Measurements from ENCODE around the gene HSD17B13. TPM values are rescaled to one million over a fixed set of nuclear protein-coding genes. Genes with fewer than 3 reads are reported as not detected.
"Not testable (repeated sequence)": the region's sequence is repeated elsewhere in the genome, so short reads cannot be mapped to it uniquely, and the experiment has no call there.

The HSD17B13 gene
- total RNA-seq, 1 donor from 2014 or later = 0.31 TPM

DNA sequence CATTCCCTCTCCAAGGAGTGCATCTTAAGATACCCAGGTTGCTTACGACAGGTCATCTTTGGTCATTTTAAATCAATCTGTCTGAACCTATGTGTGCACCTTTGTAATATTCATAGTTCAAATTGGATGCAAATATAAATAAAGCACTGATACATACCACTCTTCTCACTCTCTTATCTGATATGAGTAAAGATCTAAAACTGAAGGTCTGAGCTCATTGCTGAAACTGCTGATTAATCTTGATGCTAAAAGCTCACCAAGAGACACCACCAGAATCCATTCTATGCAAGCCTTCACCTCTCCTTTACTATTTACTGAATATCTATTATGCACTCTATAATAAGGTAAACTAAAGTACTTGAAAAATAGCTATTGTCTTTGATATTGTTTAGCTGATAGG lies 16.6 kb downstream of the HSD17B13 start:
- no peaks in the 10 kb centered on the region for H3K9me3 Mint-ChIP-seq (ENCODE audit: low read depth)
- no peak overlapping the region for H3K27ac Mint-ChIP-seq

DNA sequence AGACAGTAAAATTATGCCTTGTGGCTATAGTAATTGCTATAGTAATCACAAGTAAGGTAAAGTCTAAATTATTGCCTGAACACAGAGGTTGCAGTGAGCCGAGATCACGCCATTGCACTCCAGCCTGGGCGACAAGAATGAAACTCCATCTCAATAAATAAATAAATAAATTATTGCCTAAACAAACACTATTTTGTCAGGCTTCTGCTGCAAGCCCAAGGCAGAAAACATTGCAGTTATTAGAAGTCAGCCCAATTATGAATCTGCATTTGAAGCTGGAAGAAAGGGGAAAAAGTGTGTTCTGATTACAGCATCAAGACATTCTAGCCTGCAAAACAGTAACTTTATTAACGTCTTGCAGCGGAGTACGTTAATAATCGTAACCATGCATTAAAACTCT lies 17.1 kb downstream of the HSD17B13 start:
- H3K9me3 Mint-ChIP-seq (ENCODE audit: low read depth) = no peaks in the 10 kb centered on the region
- H3K27ac Mint-ChIP-seq = no peak overlapping the region
- peaks cover 16% of the 10 kb centered on the region for H3K4me1 Mint-ChIP-seq (ENCODE audit: low read depth)
- H3K36me3 Mint-ChIP-seq (ENCODE audit: insufficient read depth) = no peaks in the 10 kb centered on the region
- no peak overlapping the region for H3K4me3 Mint-ChIP-seq (ENCODE audit: low read depth)
- H3K27me3 Mint-ChIP-seq = no peaks in the 10 kb centered on the region
- TF ChIP-seq, protein P1, sequence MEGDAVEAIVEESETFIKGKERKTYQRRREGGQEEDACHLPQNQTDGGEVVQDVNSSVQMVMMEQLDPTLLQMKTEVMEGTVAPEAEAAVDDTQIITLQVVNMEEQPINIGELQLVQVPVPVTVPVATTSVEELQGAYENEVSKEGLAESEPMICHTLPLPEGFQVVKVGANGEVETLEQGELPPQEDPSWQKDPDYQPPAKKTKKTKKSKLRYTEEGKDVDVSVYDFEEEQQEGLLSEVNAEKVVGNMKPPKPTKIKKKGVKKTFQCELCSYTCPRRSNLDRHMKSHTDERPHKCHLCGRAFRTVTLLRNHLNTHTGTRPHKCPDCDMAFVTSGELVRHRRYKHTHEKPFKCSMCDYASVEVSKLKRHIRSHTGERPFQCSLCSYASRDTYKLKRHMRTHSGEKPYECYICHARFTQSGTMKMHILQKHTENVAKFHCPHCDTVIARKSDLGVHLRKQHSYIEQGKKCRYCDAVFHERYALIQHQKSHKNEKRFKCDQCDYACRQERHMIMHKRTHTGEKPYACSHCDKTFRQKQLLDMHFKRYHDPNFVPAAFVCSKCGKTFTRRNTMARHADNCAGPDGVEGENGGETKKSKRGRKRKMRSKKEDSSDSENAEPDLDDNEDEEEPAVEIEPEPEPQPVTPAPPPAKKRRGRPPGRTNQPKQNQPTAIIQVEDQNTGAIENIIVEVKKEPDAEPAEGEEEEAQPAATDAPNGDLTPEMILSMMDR (IDR thresholded peaks at IDR 0.05; ENCODE audit: unreplicated experiment) = no peak
- DNase-seq (ENCODE audit: low spot score, unreplicated experiment) = no peak

More for the DNA sequence above, 16.6 kb downstream of the HSD17B13 start:
- Mint-ChIP-seq H3K36me3 (ENCODE audit: insufficient read depth) (no peaks in the 10 kb centered on the region), H3K4me1 (ENCODE audit: low read depth) (peaks cover 16% of the 10 kb centered on the region), H3K4me3 (ENCODE audit: low read depth) (no peak overlapping the region), H3K27me3 (no peaks in the 10 kb centered on the region)
- DNase-seq (ENCODE audit: low spot score, unreplicated experiment) = no peak
- TF ChIP-seq, protein P1 (IDR thresholded peaks at IDR 0.05; ENCODE audit: unreplicated experiment) = no peak

DNA sequence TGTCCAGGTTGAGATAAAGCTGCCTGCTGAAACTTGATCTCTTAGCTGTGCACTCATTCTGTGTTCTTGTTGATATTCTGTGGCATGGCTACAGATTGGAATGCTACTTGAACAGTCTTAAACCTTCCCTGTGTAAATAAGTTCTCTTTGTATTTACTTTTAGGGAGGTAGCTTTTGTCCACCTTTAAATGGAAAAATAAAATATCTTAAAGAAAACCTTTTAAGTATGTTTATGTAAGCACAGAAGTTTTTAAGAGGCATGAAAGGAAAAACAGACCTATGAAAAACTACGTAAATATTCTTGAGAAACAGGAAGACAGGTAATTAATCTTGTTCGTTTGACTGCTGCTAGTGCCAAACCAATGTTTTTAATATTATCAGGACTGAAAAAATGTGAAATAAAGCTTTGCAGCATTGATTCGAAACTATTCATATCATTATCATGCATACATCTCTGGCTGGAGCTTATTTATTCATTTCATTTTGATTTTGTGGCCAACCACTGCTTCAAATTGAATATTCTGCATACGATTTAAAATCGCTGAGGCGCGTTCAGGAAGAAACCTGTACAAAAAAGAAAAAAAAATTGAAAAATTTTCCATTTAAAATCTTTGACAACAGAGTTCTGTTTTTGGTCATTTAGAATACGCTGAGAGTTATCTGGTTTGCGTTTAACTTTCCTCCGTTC lies 17.8 kb downstream of the HSD17B13 start:
- Mint-ChIP-seq H3K36me3 (ENCODE audit: insufficient read depth) (no peaks in the 10 kb centered on the region), H3K27me3 (no peaks in the 10 kb centered on the region), H3K9me3 (ENCODE audit: low read depth) (no peaks in the 10 kb centered on the region), H3K4me3 (ENCODE audit: low read depth) (no peak overlapping the region), H3K4me1 (ENCODE audit: low read depth) (peaks cover 16% of the 10 kb centered on the region), H3K27ac (peak overlapping the region; percentile 7)
- DNase-seq (ENCODE audit: low spot score, unreplicated experiment) = no peak
- TF ChIP-seq, protein P1 (IDR thresholded peaks at IDR 0.05; ENCODE audit: unreplicated experiment) = no peak

DNA sequence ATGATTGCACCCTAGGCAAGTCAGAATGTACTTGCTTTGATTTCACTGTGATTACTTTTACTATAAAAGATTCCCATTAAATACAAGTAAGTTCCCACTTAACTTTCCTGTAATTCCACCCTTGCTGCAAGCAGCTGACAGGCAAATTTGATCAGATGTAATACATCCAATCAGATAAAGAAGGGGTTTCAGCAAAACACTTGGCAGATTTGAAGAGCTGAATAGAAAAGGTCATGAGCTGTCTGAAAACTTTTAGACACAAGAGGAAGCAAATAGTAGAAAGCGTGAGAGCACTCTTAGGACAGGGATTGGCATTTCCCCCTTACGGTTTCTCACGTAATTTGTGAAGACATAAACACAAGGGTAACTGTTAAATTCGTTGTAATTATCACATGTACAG lies 22.8 kb downstream of the HSD17B13 start:
- TF ChIP-seq, protein P1 (IDR thresholded peaks at IDR 0.05; ENCODE audit: unreplicated experiment) = no peak
- no peak for DNase-seq (ENCODE audit: low spot score, unreplicated experiment)
- no peaks in the 10 kb centered on the region for H3K27me3 Mint-ChIP-seq
- H3K4me1 Mint-ChIP-seq (ENCODE audit: low read depth) = peaks cover 15% of the 10 kb centered on the region
- H3K27ac Mint-ChIP-seq = no peak overlapping the region
- H3K9me3 Mint-ChIP-seq (ENCODE audit: low read depth) = peaks cover 9% of the 10 kb centered on the region
- peaks cover 1% of the 10 kb centered on the region for H3K36me3 Mint-ChIP-seq (ENCODE audit: insufficient read depth)
- H3K4me3 Mint-ChIP-seq (ENCODE audit: low read depth) = no peak overlapping the region

DNA sequence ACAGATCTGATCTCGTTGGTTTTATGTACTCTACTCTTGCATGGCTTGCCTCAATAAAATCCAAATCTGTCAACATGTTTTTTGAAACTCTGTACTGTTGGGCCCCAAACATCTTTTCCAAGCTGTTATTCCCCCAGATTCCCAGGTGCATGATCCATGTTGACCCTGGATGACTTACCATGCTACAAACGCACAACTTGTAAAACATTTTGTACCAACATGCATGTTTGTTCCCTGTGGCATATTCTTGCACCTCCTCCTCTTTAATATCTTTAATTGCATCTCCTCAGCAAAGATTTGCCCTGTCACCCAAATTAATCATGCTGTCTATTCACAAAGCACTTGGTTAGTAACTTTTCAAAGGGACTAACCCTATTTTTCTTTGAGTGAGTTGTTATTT lies 24.3 kb downstream of the HSD17B13 start:
- TF ChIP-seq, protein P1 (IDR thresholded peaks at IDR 0.05; ENCODE audit: unreplicated experiment) = no peak
- no peaks in the 10 kb centered on the region for H3K27me3 Mint-ChIP-seq

DNA sequence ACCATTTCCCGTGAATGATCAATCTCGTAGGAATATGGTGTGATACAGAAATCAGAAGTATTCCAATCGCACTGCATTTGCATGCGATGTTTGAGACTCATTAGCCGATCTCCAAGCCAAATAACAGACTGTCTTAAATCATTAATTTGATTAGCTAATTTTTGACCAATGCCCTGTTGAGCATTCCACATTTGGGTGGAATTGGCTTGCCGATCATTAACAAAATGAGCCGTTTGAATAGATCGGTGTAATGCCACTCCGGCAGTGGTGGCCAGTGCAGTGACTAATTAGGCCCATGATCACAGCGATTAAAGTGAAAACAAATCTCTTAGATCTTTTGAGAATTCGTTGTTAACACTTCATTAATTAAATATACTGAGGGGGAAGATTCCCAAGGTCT lies 27.8 kb downstream of the HSD17B13 start:
- not testable (repeated sequence) for H3K4me1 Mint-ChIP-seq (ENCODE audit: low read depth); H3K36me3 Mint-ChIP-seq (ENCODE audit: insufficient read depth); DNase-seq (ENCODE audit: low spot score, unreplicated experiment); H3K4me3 Mint-ChIP-seq (ENCODE audit: low read depth); H3K27me3 Mint-ChIP-seq; H3K27ac Mint-ChIP-seq
- H3K9me3 Mint-ChIP-seq (ENCODE audit: low read depth) = peaks cover 23% of the 10 kb centered on the region

More for the DNA sequence above, 24.3 kb downstream of the HSD17B13 start:
- H3K4me3 Mint-ChIP-seq (ENCODE audit: low read depth) = no peak overlapping the region
- no peak overlapping the region for H3K27ac Mint-ChIP-seq
- peaks cover 8% of the 10 kb centered on the region for H3K4me1 Mint-ChIP-seq (ENCODE audit: low read depth)
- DNase-seq (ENCODE audit: low spot score, unreplicated experiment) = no peak
- peaks cover 23% of the 10 kb centered on the region for H3K9me3 Mint-ChIP-seq (ENCODE audit: low read depth)
- peaks cover 4% of the 10 kb centered on the region for H3K36me3 Mint-ChIP-seq (ENCODE audit: insufficient read depth)

DNA sequence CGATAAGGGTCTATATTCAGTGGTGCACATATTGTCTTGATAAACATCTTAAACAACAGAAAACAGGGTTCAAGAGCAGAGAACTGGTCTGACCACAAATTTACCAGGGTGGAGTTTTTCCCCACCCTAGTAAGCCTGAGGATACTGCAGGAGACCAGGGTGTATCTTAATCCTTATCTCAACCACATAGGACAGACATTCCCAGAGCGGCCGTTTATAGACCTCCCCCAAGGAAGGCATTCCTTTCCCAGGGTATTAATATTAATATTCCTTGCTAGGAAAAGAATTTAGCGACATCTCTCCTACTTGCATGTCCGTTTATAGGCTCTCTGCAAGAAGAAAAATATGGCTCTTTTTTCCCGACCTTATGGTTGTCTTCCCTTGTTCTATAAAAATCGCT lies 28.8 kb downstream of the HSD17B13 start:
- H3K9me3 Mint-ChIP-seq (ENCODE audit: low read depth) = peaks cover 23% of the 10 kb centered on the region
- H3K27me3 Mint-ChIP-seq; DNase-seq (ENCODE audit: low spot score, unreplicated experiment); H3K36me3 Mint-ChIP-seq (ENCODE audit: insufficient read depth); H3K4me1 Mint-ChIP-seq (ENCODE audit: low read depth); H3K27ac Mint-ChIP-seq; H3K4me3 Mint-ChIP-seq (ENCODE audit: low read depth): not testable (repeated sequence)

Data from progenitor cell of endocrine pancreas (in vitro differentiated cells).